ENCODE data around the gene CCDC121.
"Not testable (repeated sequence)": the region's sequence is repeated elsewhere in the genome, so short reads cannot be mapped to it uniquely, and the experiment has no call there.

The CCDC121 gene

GRCh38 chr2:27638037-27638637 is 9.3 kb upstream of the CCDC121 start:
- DNase-seq (ENCODE audit: low read depth in 1 of 2, low spot score in 1 of 2), result no peak

- DNase-seq (ENCODE audit: low read depth in 1 of 2, low spot score in 1 of 2), result no peak
Measured at GRCh38 chr2:27636766-27637165, 8.0 kb upstream of the CCDC121 start.

- DNase-seq (ENCODE audit: low read depth in 1 of 2, low spot score in 1 of 2), result no peak
Measured at GRCh38 chr2:27634291-27634690, 5.5 kb upstream of the CCDC121 start.

- DNase-seq (ENCODE audit: low read depth in 1 of 2, low spot score in 1 of 2), result not testable (repeated sequence)
Measured at GRCh38 chr2:27630257-27630656, 1.4 kb upstream of the CCDC121 start.

- DNase-seq (ENCODE audit: low read depth in 1 of 2, low spot score in 1 of 2), result no peak
Measured at GRCh38 chr2:27627963-27628766, 647 bp downstream of the CCDC121 start.

GRCh38 chr2:27626921-27627320 is 1.9 kb downstream of the CCDC121 start:
- DNase-seq (ENCODE audit: low read depth in 1 of 2, low spot score in 1 of 2), result not testable (repeated sequence)

- DNase-seq (ENCODE audit: low read depth in 1 of 2, low spot score in 1 of 2), result not testable (repeated sequence)
Measured at GRCh38 chr2:27626323-27626722, 2.5 kb downstream of the CCDC121 start.

GRCh38 chr2:27624943-27625342 is 3.9 kb downstream of the CCDC121 start:
- no peak for DNase-seq (ENCODE audit: low read depth in 1 of 2, low spot score in 1 of 2)

- DNase-seq (ENCODE audit: low read depth in 1 of 2, low spot score in 1 of 2), result no peak
Measured at GRCh38 chr2:27622921-27623384, 5.9 kb downstream of the CCDC121 start.

GRCh38 chr2:27621524-27621923 is 7.3 kb downstream of the CCDC121 start:
- no peak for DNase-seq (ENCODE audit: low read depth in 1 of 2, low spot score in 1 of 2)

- DNase-seq (ENCODE audit: low read depth in 1 of 2, low spot score in 1 of 2), result no peak
Measured at GRCh38 chr2:27615316-27615715, 13.5 kb downstream of the CCDC121 start.

GRCh38 chr2:27613985-27614384 is 14.8 kb downstream of the CCDC121 start:
- no peak for DNase-seq (ENCODE audit: low read depth in 1 of 2, low spot score in 1 of 2)

GRCh38 chr2:27606611-27607010 is 22.2 kb downstream of the CCDC121 start:
- no peak for DNase-seq (ENCODE audit: low read depth in 1 of 2, low spot score in 1 of 2)

GRCh38 chr2:27596627-27597026 is 32.2 kb downstream of the CCDC121 start:
- no peak for DNase-seq (ENCODE audit: low read depth in 1 of 2, low spot score in 1 of 2)

- not testable (repeated sequence) for DNase-seq (ENCODE audit: low read depth in 1 of 2, low spot score in 1 of 2)
Measured at GRCh38 chr2:27595412-27595811, 33.4 kb downstream of the CCDC121 start.

GRCh38 chr2:27594020-27594703 is 34.6 kb downstream of the CCDC121 start:
- DNase-seq (ENCODE audit: low read depth in 1 of 2, low spot score in 1 of 2), result not testable (repeated sequence)

GRCh38 chr2:27593240-27593639 is 35.6 kb downstream of the CCDC121 start:
- DNase-seq (ENCODE audit: low read depth in 1 of 2, low spot score in 1 of 2), result no peak

GRCh38 chr2:27591745-27592144 is 37.1 kb downstream of the CCDC121 start:
- DNase-seq (ENCODE audit: low read depth in 1 of 2, low spot score in 1 of 2), result no peak

- no peak for DNase-seq (ENCODE audit: low read depth in 1 of 2, low spot score in 1 of 2)
Measured at GRCh38 chr2:27588308-27588707, 40.5 kb downstream of the CCDC121 start.

- no peak for DNase-seq (ENCODE audit: low read depth in 1 of 2, low spot score in 1 of 2)
Measured at GRCh38 chr2:27587025-27587424, 41.8 kb downstream of the CCDC121 start.

- DNase-seq (ENCODE audit: low read depth in 1 of 2, low spot score in 1 of 2), result no peak
Measured at GRCh38 chr2:27584597-27584996, 44.2 kb downstream of the CCDC121 start.

GRCh38 chr2:27583390-27583915 is 45.4 kb downstream of the CCDC121 start:
- DNase-seq (ENCODE audit: low read depth in 1 of 2, low spot score in 1 of 2), result no peak
